Measurements from ENCODE around the gene SMIM27.
"Not testable (repeated sequence)": the region's sequence is repeated elsewhere in the genome, so short reads cannot be mapped to it uniquely, and the experiment has no call there.

Gene SMIM27, protein sequence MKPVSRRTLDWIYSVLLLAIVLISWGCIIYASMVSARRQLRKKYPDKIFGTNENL

DNA sequence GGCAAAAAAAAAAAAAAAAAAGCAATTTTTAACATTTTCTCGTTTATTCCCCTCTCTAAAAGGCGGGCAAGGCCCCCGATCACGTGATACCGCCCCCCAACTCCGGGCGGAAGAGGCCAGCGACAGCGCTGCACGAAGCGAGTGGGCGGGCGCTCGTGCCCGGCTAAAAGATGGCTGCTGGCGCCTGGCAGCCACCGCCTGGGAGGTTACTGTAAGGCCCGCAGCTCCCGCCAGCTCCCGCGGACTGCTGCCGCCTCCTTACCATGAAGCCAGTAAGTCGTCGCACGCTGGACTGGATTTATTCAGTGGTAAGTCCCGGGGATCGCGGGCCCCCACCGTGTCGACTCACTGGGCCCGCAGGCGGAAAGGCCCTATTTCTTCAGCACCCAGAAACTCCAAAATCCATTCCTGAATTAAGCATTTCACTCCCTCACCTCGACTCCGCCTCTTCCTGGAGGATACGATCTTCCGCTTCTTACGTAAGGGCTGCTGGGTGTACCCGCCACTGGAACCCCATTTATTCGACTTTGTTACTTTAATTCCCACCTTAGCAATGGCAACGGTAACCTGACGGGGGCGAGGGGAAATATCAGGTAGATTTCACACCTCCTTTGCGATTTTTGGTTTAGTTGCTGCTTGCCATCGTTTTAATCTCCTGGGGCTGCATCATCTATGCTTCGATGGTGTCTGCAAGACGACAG is at the start of gene SMIM27, which contains the start of gene TOPORS:
SMIM27 (plus strand) TSS at position 156 of the 701 bp plus-strand sequence; CDS start at position 264, 108 bp downstream.
TOPORS (minus strand) TSS at position 415 of the 701 bp plus-strand sequence; CDS start at position 265, 150 bp downstream.
- DNase-seq = peak; percentile 58 to 96 (median 87)

DNA sequence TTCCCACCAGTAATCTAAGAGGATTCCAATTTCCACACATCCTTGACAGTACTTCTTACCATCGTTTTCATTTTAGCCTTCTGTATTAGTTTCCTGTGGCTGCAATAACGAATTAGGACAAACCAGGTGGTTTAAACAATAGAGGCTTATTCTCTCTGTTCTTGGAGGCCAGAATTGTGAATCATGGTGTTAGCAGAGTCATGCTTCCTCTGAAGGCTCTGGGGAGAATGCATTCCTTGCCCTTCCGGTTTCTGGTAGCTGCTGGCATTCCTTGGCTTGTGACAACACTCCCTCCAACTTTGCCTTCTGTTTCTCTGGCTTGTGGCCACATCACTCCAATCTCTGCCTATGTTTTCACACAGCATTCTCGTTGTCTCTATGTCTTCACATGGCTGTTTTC is 49.7 kb upstream of the SMIM27 start:
- no peak for DNase-seq

DNA sequence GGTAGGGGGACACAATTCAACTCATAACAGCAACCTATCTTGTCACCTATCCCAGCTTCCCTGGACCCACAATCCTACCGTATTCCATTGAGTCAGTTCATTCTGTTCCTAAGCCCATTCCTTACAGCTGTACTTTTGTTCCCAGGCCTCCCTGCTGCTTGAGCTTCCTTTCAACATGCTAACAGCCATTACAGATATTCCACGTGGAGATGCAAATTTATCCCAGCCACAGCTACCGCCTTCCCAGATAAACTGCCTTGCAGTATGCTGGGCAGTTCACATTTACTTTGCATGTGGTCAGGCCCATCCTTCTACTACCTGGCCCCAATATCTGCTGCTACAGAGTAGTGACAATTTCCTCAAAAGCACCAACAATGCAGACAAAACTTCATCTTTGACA is 49.1 kb upstream of the SMIM27 start:
- DNase-seq = no peak

DNA sequence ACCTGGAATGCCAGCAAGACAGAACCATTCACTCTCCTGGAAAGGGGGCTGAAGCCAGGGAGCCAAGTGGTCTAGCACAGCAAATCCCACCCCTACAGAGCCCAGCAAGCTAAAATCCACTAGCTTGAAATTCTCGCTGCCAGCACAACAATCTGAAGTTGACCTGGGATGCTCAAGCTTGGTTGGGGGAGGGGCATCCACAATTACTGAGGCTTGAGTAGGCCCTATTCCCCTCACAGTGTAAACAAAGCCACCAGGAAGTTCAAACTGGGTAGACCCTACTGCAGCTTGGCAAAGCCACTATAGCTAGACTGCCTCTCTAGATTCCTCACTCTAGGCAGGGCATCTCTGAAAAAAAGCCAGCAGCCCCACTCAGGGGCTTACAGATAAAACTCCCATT is 43.4 kb upstream of the SMIM27 start:
- no peak for DNase-seq

DNA sequence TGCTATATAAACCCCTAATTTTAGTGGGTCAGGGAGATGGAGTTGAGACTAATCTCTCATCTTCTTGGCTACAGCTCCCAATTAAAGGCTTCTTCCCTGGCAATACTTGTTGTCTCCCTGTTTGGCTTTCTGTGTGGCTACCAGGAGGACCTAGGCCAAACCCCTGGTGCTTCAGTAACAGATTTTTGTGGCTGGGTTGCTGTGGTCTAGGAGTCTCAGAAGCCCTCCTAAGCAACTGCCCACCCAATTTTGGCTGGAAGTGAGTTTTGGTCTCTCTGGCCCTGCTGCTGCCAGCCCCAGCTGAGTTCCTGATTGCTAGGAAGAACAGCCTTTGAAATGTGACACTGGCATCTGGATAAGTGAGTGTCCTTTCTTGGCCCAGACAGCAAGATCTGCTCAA is 35.9 kb upstream of the SMIM27 start:
- DNase-seq = no peak

DNA sequence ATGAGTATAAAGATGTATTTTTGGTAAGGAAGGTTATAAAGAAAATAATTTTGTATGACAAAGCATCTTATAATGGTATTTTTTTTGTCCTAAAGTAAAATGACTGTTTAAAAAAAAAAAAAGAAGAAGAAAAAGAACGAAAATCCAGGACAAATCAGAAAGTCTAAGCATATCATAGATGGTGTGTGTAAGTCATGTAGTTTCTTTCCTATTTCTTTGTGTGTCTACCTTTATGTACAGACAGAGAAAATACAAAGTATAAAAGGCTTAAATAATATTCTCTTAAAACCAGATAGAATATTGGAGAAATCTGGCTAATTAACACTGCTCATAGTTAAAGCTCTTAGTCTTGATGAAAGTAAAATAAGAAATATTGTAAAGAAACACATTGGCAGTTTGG is 33.9 kb upstream of the SMIM27 start:
- no peak for DNase-seq

DNA sequence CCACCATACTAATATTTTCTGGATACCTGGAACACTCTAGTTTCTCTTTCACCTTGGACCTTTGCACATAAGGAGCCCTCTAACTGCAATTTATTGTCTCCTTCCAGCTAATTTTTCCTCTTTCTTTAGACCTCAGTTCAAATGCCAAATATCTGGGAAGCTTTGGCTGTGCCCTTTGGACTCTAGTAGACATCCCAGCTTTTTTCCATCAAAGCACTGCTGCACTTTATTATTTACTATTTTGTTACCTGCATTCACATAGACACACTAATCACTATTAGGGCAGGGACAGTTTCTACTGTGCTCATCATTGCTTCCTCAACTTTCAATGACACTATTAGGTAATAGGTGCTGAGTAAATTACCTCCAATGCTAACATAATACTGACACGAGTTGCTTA is 28.2 kb upstream of the SMIM27 start:
- DNase-seq = no peak

DNA sequence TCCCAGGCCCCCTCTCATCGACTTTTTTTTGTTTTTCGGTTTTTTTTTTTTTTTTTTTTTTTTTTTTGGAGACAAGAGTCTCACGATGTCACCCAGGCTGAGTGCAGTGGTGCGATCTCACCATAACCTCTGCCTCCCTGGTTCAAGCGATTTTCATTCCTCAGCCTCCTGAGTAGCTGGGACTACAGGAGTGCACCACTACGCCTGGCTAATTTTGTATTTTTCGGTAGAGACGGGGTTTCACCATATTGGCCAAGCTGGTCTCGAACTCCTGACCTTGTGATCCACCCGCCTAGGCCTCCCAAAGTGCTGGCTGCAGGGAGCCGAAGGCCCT is 27.6 kb upstream of the SMIM27 start:
- DNase-seq = not testable (repeated sequence)

DNA sequence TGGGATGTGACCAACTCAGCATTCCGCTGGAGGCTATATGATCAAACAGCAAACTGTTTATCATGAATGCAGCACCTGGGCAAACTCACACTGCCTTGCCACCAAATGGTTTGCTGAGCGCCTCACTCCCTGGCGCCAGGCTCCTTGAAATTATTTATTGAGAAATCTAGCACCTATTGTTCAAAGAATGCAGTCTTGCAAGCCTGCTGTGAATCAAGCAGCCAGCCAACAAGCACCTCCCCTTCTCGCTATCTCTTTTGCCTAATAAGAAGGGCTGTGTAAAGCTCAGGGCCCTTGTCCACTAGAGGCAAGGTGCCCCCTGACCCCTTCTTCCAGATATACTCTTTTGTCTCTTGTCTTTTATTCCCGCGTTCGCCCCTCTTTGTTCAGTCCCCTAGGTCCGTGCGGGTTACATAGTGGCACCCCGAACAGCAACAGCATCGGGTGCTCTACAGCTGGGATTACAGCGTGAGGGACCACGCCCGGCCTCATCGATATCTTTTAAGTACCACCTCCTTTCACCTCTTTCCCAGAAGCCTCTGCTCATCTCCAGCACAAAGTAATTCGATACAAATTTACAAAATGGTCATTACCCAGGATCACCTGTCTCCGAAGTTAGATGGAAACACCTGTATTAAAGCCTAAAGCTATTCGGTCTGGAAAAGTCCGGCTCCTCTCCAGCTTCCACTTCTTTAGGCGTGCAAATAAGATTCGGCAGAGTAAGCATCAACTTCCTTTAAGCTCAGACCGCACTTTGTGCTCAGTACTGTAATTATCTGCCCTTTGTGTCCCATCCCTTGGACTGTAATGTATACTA is 27.0 kb upstream of the SMIM27 start:
- DNase-seq = peak in 6 of 56 donors; percentile 1 to 39 (median 6)

DNA sequence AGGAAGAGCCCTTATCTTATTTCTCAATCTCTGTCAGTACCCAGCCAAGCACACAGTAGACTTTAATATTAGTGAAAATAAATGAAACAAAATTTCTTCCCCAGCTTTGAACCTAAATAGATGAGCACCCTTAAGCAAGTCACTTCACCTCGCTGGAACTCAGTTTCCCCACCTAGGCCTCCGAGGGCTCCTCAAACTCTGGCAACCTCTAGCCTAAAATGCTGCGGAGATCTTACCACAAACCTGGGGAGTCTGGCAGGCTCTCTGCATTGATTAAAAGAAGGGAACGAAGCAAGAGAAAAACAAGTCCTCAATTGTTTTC is 26.5 kb upstream of the SMIM27 start:
- peak in 1 of 56 donors; percentile 42 for DNase-seq

DNA sequence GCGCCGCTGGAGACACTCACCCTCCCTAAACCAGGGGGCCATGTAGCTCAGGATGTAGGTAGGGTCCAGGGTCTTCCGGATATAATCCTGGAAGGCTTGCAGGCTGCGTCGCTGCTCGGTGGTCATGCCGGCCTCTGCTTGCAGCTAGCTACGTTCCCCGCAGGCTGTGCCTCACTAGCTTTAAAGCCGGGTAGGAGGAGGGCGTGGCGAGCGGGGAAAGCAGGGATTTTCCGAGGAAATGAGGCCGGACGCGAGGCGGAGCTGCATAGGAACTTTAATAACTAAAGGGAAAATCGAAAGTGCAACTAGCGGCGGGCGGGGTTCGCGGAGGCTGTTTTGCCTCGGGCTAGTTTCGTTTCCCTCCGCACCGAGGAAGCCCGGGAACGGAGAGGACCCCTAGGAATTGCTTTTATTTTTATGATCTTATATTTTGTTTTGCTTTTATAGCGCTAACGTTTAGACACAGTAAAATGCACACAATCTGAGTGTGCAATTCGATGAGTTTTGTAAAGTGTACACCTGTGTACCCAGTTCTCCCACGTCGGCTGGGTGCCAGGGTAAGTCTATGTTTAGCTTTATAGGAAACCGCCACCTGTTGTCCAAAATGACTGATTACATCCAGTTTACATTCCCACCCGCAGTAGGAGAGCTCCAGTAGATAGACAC is 26.0 kb upstream of the SMIM27 start, which contains the start of gene RIGI:
RIGI (minus strand) TSS at position 156 of the 666 bp plus-strand sequence; CDS start at position 126, 30 bp downstream.
- DNase-seq = peak; percentile 17 to 88 (median 71)

DNA sequence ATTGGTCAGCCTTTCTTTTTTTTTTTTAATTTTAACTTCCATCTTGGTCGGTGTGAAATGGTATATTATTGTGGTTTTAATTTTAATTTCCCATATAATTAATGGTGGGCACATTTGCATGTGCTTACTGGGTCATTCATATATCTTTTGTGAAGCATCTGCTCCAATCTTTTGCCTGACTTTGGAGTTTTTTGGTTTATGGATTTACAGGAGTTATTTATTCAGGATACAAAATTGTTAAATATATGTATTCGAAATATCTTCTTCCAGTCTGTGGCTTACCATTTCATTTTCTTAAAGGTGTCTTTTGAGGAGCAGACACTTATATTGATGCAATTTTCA is 25.4 kb upstream of the SMIM27 start:
- DNase-seq = no peak

DNA sequence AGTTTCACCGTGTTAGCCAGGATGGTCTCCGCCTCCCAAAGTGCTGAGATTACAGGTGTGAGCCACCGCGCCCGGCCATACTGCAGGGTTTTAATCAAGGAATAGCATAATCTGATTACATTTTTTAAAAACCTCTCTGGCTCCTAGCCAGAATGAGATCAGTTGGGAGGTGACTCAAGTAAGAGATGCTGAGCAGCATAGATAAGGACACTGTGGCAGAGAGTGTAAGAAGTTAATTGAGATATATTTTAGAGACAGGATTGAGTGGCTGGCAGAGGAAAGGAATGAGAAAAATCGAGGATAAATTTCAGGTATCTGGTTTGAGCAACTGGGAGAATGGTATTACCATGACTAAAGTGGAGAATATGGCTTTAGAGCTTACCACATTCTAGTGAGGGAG is 18.8 kb upstream of the SMIM27 start:
- no peak for DNase-seq

DNA sequence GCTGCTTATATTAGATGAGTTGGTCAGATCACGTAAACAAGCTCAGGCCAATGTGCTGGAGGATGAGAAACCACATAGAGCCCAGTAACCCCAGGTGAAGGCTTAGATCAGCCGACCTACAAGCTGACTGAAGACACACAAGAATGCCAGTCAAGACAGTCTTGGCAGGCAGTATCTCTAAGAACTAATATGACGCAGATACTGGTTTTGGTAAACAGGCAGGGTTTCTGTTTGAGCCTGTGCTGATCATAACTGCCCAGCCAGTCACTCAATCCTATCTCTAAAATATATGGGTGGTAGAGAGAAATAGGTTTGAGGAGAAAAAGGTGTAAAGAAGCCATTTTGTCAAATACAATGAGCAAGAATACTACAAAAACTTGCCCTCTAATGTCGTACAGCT is 18.3 kb upstream of the SMIM27 start:
- no peak for DNase-seq

DNA sequence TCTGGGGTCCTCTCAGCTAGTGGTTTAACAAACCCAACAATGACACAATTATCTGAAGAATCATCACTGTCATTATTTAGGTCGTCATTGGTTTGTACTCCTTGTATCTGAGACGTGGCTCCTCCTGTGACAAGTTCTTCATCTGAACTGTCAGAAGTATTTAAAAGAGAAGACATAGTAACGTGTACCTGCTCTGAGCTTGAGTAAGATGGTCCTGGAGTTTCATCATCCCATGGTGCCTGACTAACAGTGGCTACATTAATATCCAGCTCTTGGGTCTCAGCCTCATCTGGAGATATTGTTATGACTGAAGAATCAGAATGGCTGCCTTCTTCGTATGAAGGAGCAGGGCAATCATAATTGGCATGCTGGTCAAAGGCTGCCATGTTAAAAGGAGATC is 9.1 kb upstream of the SMIM27 start:
- DNase-seq = no peak

DNA sequence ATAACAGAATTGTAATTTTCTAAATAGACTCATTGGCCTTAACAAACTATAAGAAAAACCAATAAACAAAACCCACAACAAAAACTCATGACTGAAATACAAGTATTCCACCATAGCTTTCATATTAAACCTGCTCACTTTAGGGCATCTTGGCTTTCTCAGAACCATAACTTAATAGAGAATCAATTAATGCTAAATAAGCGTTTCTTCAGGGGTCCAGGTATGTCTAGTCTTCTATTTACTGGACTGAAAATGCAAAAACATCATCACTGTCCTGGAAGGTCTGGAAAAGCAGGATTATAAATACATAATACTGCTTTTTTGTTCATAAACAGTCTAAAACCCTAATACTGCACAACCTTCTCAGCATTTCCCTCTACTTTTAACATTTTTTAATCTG is 6.2 kb upstream of the SMIM27 start:
- DNase-seq = no peak

DNA sequence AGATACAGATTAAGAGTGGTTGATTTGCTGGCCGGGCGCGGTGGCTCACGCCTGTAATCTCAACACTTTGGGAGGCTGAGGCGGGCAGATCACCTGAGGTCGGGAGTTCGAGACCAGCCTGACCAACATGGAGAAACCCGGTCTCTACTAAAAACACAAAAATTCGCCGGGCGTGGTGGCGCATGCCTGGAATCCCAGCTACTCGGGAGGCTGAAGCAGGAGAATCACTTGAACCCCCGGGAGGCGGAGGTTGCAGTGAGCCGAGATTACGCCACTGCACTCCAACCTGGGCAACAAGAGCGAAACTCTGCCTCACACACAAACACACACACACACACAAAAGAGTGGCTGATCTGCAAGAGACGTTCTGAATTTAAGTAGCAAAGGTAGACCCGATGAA is 3.9 kb upstream of the SMIM27 start:
- DNase-seq = not testable (repeated sequence)

DNA sequence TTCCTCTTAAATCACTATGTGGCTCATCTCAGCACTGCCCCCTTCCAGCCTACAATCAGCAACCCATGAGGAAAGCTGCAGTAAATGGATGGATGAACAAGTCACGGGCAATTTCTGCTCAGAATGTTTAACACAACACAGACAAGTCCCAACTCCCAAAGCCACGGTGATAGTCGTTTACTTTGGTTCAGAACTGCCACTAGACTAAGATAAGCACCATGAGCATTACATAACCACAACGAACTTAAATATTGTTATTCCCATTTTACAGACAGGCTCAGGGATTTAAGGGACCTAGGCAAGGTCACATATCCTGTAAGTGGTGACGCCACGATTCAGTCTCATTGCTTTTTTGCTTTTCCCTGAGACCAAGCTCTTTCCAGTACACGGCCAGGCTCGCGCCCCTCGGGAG is 2.0 kb upstream of the SMIM27 start:
- DNase-seq = peak in 14 of 56 donors; percentile 2 to 53 (median 13)

DNA sequence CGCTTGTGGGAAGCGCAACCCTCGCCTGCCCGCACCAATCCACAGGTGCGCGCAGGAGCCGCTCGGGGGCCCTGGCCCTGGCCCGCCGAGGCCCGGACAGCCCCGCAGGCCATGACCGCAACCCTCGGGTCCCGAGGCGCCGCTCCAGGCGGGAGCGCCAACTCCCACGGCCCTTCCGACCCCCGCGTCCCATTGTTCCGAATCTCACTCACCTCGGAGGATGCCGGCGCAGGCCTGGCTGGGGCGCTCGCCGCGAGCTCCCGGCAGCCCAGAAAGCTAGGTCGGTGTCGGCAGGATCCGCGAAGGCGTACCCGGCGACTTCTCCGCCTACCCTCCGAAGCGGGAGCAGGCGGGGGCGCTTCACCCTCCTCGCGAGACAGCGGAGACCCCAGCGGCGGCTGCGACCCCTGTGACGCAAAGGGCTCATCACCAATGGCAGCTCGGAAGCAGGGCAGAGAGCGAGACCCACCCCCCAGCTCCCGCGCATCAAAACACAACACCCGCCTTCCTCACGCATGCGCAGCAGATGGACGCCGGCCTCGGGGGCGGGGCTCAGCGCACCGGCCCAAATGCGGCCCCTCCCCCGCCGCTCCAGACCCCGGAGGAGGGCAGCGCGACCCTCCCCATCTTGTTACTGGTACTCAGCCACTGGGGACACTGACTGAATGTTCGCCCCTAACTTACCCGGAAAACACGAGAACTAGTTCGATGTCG is 1.4 kb upstream of the SMIM27 start:
- DNase-seq = peak; percentile 44 to 95 (median 90)

DNA sequence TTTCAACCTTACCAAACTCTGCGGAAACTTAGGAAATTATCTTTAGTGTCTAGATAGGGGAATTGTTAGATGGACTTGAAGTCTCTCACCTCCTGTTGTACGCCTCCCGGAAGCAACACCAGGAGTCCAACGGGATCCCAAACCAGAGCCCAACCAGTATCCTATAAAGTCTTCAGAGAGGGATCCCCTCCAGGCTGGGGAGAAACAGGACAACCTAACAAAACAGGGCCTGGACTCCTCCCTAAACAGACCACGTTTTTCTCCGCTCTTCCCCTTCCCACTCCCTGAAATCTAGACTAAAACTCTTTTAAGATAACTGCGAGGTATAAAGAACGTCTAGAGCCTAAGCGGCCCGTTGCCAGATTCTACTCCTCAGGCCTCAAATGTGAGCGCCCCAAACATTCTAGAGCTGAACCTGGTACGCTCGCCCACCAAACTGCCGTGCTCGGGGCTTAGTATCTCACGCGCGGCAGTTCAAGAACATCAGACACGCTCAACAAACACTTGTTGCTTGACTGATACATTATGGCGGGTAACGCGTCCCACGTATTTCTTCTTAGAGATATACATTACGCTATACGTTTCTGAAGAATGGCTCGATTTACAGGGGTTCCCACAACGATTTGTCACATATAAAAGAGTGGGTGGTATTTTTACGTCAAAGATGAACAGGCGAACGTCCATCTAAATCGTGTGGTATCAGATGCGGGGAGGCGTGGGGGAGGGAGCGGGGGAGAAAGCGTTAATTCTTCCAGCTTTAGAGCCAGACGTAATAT is 663 bp upstream of the SMIM27 start:
- peak in 32 of 56 donors; percentile 1 to 86 (median 35) for DNase-seq

DNA sequence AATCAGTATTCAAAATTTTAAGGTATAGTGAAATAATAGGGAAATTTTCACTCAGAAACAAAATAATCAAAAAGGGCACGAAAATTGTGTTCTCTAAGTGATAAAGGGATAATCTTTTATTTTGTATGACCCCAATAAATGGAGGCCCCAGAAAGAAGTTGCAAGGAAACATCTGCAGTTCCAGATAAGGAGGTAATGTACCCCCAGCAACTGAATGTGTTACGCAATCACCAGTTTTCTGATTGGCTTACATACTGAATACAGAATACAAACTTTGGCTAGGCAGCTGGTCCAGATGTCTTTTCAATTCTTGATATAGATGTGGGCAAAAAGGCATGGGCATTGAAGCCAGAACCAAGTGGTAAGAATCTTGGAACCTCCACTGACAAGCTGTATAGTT is 2.0 kb downstream of the SMIM27 start:
- DNase-seq = no peak

All from amygdala (tissue), 56 donors.